Umbilical cord (tissue), 2 donors: ENCODE measurements around the gene DEFB115. TPM values are rescaled to one million over a fixed set of nuclear protein-coding genes. Genes with fewer than 3 reads are reported as not detected.
"Not testable (repeated sequence)": the region's sequence is repeated elsewhere in the genome, so short reads cannot be mapped to it uniquely, and the experiment has no call there.

ENCODE experiments used
- DNase-seq: peaks from one replicate; pipeline ENCODE4 v3.0.0-alpha.2; 2015; ENCODE audit warnings: low spot score
- total RNA-seq: library from RNA; depleted of rRNA; stranded (reverse); fragments of >200 nt; gene quantifications from one replicate; pipeline ENCODE4 v1.2.3, GENCODE V29; 2014; ENCODE audit warnings: low replicate concordance; ENCODE audit not compliant: insufficient read depth

Gene DEFB115, protein sequence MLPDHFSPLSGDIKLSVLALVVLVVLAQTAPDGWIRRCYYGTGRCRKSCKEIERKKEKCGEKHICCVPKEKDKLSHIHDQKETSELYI
- total RNA-seq: not detected

DNA sequence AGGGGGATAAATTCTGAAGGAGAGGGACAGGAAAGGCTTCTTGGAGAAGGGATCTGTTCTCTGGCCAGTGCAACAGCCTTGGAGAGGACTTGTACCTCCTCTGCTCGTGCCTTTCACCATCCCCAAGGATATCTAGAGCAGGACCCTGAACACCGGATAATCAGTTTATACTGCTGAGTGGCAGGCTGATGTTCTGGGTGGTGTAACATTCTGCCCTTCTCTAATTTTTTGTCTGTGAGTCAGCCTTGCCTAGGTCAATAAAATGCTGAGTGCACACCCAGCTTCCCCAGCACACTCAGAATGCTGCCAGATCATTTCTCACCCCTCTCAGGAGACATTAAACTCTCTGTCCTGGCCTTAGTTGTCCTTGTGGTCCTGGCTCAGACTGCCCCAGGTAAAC, at the start of gene DEFB115:
Gene DEFB115, plus strand, starts transcription at position 301 of the 400 bp plus-strand sequence. Its CDS starts 0 bp downstream, at position 301.
- no peak for DNase-seq

DNA sequence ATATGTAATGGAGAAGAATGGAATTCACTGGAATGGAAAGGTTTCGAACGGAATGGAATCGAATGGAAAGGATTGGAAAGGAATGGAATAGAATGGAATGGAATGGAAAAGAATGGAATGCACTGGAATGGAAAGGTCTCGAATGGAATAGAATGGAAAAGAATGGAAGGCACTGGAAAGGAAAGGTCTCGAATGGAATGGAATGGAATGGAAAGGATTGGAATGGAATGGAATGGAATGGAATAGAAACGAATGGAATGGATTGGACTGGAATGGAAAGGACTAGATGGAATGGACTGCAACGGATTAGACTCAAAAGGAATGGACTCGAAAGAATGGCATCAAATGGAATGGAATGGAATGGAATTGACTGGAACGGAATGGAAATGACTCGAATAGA, 20.5 kb upstream of the DEFB115 start:
- no peak for DNase-seq

DNA sequence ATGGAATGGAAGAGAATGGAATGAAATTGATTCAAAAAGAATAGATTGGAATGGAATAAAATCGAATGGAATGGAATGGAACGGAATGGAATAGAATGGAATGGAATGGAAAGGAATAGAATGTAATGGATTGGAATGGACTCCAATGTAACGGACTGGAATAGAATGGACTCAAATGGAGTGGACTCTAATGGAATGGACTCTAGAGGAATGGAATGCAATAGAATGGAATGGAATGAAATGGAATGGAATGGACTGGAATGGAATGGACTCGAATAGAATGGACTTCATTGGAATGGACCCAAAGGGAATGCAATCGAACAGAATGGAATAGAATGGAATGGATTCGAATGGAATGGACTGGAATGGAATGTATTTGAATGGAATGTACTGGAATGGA, 19.7 kb upstream of the DEFB115 start:
- no peak for DNase-seq

DNA sequence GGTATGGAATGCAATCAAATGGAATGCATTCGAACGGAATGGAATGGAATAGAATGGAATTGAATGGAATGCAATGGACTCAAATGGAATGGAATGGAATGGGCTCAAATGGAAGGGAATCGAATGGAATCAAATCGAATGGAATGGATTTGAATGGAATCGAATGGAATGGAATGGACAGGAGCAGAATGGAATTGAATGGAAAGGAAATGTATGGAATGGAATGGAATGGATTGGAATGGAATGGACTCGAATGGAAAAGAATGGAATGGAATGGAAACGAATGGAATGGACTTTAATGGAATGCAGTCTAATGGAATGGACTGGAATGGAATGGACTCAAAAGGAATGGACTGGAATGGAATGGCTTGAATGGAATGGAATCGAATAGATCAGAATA, 18.3 kb upstream of the DEFB115 start:
- no peak for DNase-seq

DNA sequence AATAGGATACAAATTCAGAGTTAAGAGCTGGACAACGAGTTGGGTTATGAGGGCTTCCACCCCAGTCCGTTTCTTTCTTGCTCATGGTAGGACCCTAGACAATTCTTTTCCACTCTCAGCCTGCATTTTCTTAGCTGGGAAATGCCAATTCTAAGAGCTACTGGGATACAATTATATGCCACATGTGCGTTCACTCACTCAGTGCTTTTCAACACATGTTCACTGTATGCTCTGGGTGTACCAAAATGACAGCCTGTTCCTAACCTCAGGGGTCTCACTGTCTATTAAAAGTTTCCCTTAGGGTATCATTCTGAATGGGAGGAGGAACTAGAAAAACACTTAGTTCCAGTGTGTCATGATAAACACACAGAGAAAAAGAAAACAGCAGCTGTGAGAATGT, 505 bp upstream of the DEFB115 start:
- DNase-seq: no peak

DNA sequence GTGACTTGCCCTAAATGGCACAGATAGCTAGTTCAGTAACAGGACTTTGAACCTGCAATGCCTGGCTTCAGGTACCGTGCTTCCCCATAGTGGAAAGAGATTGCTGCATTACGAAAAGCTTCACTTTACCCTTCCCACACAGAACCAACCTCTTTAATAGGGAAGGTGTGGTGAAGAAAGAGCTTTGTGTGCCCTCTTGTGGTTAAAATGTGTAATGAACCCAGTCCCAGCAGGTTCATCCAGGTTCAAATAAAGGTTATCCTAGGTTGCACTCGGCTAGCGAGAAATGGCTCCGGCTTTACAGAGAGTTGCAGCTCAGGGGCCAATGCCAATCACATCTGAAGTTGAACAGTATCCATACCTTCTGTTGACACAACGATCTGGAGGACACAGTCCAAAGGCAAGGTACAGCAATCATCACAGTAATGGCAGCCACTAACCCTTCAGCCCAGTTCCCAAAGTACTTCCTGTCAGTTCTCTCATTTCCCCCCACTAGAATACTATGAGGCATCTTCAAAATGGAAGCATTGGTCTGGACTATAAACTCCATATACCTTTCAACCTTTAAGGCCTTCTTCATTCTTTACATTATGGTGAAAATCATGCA, 3.0 kb downstream of the DEFB115 start:
- no peak for DNase-seq

DNA sequence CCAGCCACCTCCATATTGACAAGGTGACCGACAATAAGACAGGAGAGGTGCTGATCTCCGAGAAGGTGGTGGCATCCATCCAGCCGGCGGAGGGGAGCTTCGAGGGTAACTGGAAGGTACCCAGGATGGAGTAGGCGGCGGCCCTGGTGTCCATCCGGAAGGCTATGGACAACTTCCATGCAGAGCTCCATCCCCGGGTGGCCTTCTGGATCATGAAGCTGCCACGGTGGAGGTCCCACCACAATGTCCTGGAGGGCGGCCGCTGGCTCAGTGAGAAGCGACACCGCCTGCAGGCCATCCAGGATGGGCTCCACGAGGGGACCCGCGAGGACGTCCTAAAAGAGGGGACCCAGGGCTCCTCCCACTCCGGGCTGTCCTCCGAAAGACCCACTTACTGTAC, 17.0 kb downstream of the DEFB115 start:
- DNase-seq: no peak

DNA sequence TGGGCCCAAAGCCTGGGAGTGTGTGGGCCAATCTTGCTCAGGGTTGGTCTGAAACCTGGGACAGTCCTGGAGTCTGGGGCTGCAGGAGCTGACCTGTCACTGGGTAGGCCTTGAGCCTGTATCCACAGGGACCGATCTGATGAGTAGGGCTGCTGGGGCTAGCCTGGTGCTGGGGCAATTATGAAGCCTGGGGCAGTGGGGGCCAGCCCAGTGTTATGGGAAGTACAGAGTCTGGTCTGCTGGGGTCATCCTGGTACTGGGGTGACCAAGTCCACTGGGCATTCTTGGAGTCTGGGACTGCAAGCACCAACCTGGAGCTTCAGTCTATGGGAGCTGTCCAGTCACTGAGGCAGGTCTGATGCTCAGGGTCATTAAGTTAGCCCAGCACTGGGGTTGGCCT, 20.7 kb downstream of the DEFB115 start:
- DNase-seq: no peak

DNA sequence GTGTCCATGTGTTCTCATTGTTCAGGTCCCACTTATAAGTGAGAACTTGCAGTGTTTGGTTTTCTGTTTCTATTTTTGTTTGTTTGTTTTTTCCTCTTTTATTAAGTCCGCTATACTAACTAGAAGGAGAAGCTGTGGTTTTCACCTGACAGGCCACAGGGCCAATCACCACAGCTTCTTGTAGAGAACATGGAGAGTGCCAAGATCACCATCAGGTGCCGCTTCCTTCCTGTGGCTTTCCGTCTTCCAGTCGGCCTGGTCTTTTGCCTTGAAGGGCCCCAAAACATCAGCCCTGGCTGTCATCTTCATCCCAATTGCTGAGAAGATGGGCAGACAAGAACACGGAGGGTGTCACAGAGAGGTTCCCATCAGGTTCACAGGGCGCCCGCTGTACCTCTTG, 27.5 kb downstream of the DEFB115 start:
- DNase-seq: not testable (repeated sequence)

DNA sequence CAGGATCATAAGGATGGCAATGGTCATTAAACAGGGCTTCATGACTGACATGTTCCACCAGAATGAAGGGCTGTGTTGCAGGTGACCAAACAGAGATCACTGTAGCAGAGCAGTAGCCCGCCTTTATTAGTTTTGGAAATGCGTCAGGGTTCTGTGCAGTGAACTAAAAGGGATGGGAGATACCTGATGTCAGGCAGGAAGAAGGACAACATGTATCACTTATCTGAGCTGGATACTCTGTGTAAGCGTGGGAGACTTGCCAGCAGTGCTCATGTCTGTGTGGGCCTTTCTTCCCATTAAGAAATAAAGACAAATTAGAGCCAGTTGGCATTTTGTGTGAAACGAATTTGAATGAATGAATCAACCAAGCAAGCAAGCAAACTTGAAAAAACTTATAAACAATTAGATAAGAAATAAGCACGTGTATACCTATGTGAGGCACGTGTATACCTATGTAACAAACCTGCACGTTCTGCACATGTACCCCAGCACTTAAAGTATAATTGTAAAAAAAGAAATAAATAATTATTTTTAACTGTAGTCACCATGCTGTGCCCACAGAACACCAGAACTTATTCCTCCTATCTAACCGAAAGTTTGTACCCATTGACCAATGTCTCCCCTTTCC, 51.2 kb downstream of the DEFB115 start, which contains the start of gene DEFB116:
Gene DEFB116, minus strand, starts transcription at position 51 of the 628 bp plus-strand sequence. Its CDS starts 0 bp downstream, at position 51.
- DNase-seq: no peak

Other genes with a start within 250 kb of the DEFB115 start
- not detected for gene DEFB116, start 50.9 kb downstream of the DEFB115 start, total RNA-seq
- not detected for gene DEFB118, start 110.9 kb downstream of the DEFB115 start, total RNA-seq
- not detected for gene DEFB119, start 132.9 kb downstream of the DEFB115 start, total RNA-seq
- gene DEFB121, start 148.6 kb downstream of the DEFB115 start, total RNA-seq: not detected
- not detected for gene DEFB123, start 183.0 kb downstream of the DEFB115 start, total RNA-seq
- not detected for gene DEFB124, start 217.5 kb downstream of the DEFB115 start, total RNA-seq
- gene REM1, start 217.6 kb downstream of the DEFB115 start, total RNA-seq: not detected